Breast epithelium (tissue), 3 donors: Measurements from ENCODE around the gene SOX10.

Experiments
- POLR2A ChIP-seq: fragments of 450-650 bp; IDR thresholded peaks from one replicate; pipeline ENCODE4 v1.6.1; 2016; ENCODE audit warnings: antibody characterized with exemption, mild to moderate bottlenecking, moderate library complexity
- TF ChIP-seq, protein P1 (sequence below), 3 donors: fragments of 450-650 bp; IDR thresholded peaks; one replicate each; pipeline ENCODE4 v1.5.1; 2016 to 2017; ENCODE audit warnings: antibody characterized with exemption in 3 of 3, mild to moderate bottlenecking in 3 of 3, moderate library complexity in 3 of 3

DNA sequence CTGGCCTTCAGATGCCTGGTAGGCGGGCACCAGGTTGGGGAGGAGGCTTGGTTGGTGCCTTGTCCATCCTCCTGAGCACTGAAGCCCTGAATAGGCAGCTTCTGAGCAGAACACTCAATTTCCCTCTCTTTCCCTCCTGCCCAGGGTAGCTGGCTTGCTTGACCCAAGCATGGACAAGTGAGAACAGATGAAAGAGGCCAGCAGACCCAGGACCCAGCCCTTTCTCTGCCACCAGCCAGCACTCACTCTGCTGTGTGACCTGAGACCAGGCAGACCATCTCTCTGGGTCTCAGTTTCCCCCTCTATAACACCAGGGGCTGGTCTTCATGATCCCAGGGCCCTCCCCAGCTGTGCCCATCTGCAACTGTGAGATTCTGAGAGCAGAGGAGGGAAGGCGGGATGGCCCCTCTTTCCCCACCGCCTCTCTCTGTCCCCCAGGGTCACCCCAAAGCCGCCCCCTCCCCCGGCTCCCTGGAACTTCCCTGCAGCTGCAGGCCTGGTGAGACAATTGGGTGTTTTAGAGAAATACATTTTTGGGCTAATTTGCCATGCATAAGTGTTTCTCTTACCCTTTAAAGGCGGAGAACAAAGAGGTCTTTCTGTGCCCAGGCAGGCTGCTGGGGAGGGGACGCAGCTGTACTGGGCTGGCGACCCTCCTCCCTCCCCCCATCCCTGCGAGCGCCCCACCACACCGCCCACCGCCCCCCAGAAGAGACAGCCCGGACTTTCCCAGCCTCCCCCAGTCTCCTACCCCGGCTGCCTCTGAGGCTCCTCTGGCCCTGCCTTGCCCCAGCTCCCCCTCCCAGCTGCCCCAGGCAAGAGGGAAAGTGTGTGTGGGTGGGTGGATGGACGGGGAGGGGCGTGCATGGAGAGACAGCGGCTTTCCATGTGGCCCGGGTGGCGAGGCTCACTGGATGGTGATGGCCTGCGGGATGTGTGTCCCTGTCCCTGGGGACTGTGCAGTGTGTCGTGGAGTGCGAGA, 42.1 kb upstream of the SOX10 start:
- TF ChIP-seq POLR2A = no peak
- TF ChIP-seq, protein P1, sequence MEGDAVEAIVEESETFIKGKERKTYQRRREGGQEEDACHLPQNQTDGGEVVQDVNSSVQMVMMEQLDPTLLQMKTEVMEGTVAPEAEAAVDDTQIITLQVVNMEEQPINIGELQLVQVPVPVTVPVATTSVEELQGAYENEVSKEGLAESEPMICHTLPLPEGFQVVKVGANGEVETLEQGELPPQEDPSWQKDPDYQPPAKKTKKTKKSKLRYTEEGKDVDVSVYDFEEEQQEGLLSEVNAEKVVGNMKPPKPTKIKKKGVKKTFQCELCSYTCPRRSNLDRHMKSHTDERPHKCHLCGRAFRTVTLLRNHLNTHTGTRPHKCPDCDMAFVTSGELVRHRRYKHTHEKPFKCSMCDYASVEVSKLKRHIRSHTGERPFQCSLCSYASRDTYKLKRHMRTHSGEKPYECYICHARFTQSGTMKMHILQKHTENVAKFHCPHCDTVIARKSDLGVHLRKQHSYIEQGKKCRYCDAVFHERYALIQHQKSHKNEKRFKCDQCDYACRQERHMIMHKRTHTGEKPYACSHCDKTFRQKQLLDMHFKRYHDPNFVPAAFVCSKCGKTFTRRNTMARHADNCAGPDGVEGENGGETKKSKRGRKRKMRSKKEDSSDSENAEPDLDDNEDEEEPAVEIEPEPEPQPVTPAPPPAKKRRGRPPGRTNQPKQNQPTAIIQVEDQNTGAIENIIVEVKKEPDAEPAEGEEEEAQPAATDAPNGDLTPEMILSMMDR (IDR thresholded peaks at IDR 0.05) = no peak
